ENCODE measurements around the gene KCNJ14.

The KCNJ14 gene

DNA sequence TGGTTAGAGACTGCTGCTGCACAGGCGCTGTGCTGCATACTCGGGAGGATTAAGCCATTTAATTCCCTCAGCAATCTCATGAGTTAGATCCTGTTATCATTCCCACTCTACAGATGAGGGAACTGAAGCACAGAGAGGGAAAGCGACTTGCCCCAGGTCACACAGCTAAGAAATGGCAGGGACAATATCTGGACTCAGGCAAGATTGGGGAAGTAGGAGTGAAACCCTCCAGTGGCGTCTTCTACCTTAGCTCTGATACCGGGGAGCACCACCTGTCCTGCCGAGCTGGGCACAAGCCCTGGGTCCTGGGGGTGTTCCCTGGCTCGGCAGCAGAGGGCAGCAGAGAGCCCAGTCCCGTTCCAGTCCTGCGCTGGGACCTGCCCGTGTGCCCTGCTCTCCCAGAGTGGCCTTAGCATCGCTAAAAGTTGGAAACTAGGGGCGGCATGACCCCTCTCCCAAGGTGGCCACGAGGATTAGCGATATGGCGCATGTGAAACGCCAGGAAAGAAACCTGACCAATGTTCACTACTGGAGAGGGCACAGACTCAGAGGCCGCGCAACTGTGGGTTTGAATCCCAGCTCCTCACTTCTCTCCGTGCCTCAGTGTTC, 34.3 kb downstream of the KCNJ14 start:
- no peak for FAIRE-seq

DNA sequence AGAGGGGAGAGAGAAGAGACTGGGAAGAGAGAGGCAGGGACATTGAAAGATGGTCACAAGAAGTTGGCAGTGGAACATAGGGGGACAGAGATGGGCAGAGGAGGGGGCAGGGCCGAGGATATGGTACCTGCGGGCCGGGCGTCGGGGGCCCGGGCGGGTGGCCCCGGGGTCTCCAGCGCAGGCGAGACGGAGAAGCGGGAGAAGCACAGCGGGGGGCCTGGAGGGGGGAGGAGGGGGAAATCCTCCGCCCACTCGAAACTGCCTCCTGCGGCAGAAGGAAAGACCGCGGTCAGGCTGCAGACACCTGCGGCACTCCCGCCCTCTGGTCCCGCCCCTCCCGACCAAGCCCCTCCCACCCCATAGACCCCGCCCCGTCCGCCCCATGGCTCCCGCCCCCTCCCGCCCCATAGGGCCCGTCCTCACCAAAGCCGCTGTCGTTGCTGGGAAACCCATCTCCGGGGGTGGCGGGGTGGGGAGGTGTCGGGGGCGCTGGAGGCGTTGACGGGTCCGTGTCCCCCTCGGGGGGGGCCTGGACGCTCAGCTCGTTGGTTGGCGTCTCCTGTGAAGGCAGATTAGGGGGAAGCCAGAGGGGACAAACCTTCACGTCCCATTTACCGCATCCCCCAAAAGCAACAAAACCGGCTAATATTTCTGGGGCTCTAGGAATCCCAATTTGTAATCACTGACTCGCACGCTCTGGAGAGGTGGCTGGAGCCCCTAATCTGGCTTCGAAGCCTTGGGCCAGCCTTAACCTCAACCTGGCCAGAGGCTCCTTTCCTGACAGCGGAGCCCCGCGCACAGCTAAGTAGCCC, 35.8 kb downstream of the KCNJ14 start:
- no peak for FAIRE-seq

DNA sequence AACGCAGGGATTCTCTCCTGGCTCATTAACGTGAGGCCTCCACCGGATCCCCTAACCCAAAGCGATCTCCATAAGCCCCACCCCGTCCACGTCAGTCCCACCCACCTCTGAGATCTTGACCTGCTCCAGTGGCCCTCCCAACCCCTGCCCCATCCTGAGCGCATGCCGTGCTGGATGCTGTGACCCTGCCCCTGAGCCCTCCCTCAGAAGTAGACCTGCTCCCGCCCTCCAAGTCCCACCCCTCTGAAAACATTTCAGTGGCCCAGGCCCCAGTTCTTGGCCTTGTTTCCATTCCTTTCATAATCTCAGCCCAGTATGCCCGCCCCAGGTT, 36.4 kb downstream of the KCNJ14 start:
- FAIRE-seq = no peak

DNA sequence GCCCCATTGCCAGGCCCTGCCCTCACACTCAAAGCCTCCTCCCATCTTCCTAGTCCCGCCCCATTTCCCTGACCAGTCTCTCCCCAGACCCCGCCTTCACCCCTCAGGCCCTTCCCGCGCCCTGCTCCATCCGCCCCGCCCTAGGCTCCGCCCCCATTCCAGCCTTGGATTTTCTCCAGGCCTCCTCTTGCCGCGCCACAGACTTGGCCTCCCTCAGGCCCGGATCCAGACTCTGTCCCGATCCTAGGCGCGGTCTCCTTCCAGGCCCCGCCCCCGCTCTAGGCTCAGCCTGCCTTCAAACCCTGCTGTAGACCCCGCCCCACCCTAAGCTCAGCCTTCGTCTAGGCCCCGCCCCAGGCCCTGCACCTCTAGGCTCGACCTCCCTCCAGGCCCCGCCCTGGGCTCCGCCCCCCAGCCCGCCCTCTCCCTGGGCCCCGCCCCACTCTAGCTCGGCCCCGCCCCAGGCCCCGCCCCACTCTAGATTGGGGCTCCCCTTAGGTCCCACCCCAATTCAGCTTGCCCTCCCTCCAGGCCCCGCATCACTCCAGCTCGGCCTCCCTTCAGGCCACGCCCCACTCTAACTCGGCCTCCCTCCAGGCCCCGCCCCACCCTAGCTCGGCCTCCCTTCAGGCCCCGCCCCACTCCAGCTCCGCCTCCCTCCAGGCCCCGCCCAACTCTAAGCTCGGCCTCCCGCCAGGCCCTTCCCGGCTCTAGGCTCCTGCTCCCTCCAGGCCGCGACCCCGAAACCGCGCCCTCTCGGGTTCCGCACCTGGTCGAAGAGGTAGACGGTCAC, 37.7 kb downstream of the KCNJ14 start:
- FAIRE-seq = no peak

DNA sequence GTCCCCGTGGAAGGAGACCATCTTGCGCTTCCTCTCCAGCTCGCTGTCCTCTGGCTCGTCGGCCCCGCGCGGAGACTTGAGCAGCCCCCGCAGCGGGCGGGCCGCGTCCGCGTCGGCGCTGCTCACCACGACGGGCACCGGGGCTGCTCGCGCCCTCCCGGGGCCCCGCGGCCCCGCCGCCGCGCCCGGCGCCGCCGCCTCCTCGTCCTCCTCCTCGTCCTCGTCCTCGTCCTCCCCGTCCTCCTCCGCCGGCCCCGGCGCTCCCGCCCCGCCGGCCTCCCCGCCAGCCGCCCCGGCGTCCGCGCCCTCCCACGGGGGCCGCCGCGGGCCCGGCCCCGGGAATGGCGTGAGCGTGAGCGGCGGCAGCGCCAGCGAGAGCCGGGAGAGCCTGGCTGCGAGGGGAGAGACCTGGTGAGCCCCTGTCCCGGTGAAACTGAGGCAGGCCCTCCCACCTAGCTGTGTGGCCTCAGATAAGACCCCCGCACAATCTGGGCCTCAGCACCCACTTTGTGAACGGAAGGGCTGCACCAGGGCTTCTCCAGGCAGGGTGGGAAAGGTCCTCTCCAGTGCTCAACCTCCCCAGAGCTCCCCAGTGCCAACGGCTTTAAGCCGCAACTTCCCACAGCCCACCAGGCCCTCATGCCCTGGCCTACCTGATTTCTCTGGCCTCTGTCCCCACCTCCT, 38.5 kb downstream of the KCNJ14 start:
- FAIRE-seq = no peak

DNA sequence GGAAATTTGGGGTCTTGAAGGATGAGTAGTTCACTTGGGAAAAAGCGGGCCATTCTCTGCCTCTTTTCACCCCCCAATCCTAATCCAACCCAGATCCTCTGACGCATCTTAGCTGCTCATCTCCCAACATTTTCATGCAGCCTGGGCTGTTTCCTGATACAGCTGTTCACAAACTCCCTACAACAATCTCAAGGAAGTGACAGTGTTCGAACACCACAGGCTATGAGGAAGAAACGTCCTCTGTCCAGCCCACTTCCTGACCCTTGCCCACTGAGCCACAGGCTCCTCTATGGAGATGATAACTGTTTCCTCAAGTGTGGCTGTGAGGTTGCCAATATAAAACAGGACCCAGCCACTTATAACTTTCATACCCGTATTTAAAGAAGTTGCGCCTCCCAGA, 40.0 kb downstream of the KCNJ14 start:
- FAIRE-seq = no peak

DNA sequence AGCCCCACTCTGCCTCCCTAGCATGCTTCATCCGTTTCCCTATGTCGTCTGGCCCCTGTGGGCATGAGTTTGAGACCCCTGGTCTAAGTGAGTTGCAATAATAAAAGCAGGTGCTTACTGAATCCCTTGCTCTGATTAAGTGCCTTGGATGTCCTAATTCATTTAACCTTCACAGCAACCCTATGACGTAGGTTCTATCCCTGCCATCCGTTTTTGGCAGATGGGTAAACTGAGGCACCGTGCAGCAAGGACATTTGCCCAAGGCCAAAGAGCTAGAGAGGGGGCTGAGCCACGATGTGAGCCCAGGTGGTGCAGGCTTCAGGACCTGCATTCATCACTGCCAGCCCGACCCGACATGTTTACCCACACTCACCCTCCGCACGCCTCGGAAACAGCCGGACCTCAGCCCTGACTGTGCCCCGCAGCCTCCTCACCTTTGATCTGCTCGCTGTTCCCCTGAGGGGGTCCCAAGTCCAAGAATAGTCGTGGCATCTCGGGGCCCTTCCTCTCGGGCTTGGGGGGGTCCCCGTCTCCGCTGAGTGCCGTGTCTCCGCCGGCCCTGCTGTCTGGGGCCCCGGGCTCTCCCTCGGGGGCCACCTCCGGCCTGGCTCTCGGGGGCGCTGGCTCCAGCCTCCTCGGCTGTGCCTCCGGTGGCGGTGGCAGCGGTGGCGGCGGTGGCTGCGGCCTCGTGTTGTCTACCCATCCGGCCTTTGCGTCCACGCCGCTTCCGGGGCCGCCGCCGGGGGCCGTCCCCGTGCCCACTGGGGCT, 41.8 kb downstream of the KCNJ14 start:
- no peak for FAIRE-seq

DNA sequence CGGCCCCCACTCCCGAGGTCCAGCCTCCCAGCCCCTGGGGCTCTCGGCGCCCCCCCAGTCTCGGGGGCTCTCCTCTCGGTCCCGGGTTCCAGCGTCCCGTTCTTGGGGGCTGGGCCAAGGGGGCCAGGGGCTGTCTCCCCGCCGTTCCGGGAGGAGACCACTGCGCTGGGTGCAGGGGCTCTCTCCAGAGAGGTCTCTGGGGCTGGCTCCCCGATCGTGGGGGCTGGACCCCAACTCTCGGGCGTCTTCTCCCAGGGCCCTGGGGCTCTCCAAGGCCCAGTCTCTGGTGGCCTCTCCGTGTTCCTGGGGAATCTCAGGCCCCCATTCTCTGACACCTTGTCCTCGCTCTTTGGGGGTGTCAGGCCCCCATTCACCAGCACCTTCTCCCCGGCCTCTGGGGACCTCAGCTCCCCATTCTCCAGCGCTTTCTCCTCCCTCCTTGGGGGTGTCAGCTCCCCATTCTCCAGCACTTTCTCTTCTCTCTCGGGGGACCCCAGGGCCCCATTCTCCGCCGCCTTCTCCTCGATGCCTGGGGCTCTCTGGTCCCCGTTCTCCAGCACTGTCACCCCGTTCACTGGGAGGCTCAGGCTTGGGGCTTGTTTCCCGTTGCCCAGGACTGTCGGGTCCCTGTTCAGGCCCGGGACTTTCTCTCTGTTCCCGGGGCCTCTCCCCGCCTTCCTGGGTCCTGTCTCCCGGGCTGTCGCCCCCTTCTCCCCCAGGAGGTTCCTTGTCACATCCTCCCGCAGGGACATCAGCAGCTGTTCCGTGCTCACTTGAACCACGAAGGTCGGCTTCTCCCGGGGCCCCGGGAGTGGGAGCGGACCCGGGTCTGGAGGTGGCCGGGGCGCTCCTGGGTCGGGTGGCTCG, 42.6 kb downstream of the KCNJ14 start:
- FAIRE-seq = no peak

DNA sequence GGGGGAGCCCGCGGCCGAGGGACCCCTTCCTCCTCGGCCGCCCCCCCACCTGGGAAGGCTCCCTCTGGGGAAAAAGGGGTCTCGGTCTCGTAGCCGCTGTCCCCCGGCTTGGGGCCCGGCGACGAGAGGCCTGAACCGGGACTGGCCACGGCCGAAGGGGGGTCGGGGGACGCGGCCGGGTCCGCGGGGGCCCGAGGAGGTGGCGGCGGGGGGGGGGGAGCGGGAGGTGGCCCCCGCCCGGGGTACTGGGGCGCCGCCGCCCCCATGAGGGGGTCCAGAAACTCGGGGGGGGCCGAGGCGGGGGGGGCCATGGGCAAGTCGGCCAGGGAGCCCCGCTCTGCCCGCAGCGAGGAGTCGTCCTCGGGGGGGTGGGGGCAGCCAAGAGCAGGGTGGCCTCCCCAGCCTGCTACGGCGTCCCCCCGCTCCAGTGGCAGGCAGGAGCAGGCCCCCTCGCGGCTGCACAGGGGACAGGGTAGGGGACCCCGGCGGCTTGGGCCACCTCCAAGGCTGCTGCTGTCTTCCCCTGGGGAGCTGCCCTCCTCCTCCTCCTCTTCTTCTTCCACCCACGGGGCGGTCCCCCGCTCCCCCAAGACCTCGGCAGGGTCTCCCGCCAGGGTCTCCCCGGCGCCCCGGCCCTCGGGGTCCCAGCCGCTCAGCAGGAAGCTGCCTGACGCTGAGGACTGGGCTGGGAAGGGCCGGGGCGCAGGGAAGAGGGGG, 43.4 kb downstream of the KCNJ14 start:
- no peak for FAIRE-seq

DNA sequence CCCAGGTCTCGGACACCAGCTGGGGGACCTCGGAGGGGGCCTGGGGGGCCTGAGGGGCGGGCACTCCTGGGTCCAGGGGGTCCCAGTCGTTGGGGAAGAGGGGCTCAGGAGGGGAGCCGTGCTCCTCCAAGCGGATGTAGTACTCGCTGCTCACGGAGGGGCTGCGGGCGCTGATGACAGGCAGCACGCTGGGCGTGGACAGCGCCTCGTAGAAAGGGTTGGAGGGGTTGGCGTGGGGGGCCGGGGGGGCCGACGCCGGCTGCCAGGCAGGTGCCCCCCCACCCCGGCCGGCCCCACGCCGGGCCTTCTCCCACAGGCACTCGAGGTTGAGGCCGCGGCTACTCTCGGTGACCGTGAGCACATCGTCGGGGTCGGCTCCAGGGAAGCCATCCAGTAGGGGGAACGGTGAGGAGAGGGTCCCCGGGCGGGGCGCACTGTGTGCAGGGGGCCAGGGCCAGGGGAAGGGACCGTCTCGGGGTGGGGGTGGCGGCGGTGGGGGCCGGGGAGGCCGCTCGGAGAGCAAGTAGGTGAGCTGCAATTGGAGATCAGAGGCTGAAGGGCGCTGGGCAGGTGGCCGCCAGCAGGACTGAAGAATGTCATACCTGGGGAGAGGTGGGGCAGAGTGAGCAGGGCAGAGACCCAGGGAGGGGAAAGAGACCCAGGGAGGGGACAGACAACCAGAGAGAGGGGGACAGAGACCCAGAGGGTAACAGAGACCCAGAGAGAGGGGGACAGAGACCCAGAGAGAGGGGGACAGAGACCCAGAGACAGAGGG, 44.1 kb downstream of the KCNJ14 start:
- FAIRE-seq = no peak

DNA sequence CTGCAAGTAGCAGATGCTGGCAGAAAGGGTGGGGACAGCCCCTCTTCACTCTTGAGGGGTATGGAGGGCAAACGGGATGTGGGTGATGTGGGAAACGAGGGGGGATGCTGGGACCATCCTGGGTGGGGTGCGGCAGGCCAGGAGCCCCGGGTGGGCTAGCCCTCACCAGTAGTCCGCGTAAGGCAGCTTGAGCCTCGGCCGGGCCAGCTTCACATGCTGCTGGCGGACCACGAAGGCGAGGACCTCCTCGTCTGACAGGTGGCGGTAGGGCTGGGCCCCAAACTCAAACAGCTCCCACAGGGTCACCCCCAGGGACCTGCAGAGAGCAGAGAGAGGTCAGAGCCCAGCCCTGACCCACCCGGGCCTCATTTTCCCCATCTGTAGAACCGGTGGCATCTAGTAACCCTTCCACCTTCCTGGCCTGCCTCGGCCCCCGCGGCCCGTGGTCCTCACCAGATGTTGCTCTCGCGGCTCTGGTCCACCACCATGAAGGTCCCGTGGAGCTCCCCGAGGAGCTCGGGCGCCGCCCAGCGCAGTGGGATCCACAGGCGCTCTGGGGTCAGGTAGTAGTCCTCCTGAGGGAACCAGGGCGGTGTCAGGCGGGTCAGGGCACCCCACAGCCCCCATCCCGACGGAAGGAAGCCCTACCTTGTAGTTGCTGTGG, 45.6 kb downstream of the KCNJ14 start:
- FAIRE-seq = no peak

DNA sequence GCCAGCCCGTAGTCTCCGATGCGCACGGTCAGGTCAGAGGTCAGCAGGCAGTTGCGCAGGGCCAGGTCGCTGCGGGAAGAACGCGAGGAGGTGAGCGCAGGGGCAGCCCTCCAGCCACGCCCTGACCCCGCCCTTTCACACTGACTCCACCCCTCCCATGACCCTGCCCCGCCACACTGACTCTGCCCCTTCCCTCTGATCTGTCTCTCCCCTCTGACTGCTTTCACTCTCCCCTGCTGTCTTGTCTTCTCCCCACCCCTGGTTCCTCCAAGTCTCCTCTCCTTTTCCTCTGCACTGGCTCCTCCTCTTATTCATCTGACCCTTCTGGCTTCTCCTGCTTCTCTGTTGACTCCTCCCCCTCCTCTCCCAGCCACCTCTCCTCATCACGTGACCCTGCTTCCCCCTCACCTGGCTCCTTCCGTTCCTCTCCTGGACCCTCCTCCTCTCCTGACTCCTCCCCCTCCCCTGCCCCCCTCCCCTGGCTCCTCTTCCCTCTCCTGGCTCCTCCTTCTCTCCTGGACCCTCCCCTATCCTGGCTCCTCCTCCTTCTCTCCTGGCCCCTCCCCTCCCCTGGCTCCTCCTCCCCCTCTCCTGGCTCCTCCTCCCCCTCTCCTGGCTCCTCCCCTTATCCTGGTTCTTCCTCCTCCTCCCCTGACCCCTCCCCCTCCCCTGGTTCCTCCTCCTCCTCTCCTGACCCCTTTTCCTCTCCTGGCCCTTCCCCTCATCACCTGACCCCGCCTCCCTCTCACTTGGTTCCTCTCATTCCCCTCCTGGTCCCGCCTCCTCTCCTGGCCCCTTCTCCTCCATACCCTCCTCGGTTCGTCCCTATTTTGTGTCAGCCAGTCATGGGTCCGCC, 46.3 kb downstream of the KCNJ14 start:
- FAIRE-seq = no peak

DNA sequence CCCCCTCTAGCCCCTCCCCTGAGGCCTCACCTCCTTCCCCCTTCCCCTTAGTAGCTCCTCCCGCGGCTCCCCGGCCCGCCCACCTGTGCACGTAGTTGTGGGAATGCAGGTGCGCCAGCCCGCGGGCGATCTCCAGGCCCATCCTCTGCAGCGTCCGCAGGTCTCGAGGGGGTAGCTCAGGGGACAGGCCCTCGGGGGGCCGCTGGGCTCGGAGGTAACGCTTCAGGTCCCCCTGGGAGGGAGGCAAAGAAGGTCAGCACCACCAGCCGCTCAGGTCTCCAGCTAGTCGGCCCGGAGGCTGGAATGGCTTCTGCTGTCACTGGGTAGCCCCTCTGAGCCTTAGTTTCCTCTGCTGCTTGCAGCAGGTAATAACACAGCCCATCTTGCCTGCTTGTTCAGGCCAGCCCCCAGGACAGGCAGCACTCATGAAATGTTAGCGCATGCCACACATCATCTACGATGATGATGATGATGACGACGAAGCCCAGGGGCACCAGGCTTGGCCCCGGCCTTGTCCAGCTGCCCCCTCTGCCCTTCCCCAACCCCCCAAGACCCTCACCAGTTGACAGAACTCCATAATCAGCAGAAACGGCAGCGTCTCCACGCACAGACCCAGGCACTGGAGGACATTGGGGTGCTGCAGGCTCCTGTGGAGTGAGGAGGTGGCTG, 47.1 kb downstream of the KCNJ14 start:
- no peak for FAIRE-seq

DNA sequence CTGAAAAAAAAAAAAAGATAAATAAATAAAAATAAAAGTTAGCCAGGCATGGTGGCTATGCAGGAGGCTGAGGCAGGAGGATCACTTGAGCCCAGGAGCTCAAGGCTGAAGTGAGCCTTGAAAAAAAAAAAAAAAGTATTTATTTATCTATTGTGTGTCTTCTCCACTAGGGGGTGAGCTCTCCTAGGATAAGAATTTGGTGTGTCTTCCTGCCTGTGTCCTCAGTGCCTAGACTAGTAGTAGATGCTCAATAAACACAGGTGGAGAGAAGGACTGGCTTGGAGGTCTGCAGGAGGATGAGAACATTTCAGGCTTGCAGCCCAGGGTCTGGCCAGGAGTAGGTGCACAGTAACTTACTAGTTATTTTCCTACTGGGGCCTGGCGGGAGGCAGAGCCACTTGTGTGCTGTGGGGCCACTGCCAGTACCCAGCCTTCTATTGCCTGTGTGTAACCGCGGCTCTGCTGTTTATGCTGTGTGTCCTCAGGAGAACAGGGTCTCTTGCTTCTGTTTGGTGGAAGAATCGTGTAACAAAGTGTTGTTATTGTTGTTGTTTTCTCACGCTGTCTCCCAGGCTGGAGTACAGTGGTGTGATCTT, 50.9 kb downstream of the KCNJ14 start:
- FAIRE-seq = no peak

DNA sequence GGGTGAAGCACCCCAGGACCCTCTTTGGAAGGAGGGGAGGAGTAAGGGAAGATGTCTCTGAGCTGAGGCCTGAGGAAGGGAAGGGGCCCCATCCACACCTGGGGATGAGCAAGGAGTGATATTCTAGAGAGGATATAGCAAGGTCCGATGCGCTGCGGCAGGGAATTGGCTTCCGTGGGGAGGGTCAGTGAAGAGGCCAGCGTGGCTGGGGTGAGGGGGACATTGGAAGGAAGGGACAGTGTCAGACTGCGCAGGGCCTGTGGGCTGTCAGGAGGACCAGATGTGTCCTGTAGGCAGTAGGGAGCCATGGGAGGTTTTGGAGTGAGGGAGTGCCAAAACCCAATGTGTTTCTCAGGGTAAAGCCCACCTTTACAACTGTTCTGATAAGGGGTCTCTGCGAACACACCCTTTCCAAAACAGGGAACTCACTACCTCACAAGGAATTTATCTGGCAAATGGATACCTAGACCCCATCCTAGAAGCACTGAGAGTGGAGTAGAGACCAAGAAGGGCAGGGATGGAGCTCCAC, 52.6 kb downstream of the KCNJ14 start:
- no peak for FAIRE-seq

DNA sequence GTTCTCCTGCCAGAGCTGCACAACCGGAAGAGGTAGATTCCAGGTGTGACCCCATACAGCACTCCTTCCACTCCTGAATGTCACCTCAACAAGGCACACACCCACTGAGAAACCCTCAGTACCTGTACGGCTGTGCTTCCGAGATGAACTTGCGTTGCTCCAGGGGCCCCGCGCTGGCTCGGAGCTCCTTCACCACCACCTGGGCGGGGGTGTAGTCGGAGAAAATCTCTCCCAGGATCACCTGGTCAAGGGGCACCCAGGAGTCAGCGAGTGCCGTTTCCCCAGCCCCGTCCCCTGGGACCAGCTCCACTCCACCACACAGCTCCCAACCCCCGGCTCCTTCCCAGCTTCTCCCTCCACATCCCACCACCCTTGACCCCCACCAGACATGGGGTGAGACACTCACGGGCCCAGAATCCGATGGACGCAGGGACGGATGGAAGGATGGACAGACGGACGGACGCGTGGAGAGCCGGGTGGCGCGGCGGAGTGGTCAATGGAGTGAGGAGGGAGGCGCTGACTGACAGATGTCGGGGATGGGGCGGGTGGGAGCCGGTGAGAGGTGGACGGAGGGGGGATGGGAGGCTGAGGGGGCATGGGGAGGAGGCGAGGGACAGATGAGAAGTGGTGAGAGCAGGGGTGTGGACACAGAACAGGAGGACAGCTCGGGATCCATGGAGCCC, 53.5 kb downstream of the KCNJ14 start:
- no peak for FAIRE-seq
